ENCODE measurements around the gene DEPDC5. TPM values are rescaled to one million over a fixed set of nuclear protein-coding genes. Genes with fewer than 3 reads are reported as not detected.

The DEPDC5 gene
- total RNA-seq, 1 experiment from 2014 or later, result 16.7 TPM

- H3K4me3 ChIP-seq, result no peak overlapping the region
- H3K4me1 ChIP-seq, result no peaks in the 10 kb centered on the region
- no peak overlapping the region for H3K27ac ChIP-seq
- H3K9me3 ChIP-seq (replicated peaks), result no peaks in the 10 kb centered on the region
- H3K27me3 ChIP-seq, result no peaks in the 10 kb centered on the region
- H3K36me3 ChIP-seq, result peaks cover 3% of the 10 kb centered on the region; the same call in 1 of the 2 replicates
- DNase-seq, result no peak
These were observed 117.1 kb downstream of the DEPDC5 start for GRCh38 chr22:31870890-31871289.

GRCh38 chr22:31871480-31871879 lies 117.7 kb downstream of the DEPDC5 start:
- no peak for DNase-seq
- Histone ChIP-seq H3K27me3 (no peaks in the 10 kb centered on the region), H3K4me3 (no peak overlapping the region), H3K4me1 (no peaks in the 10 kb centered on the region), H3K27ac (no peak overlapping the region), H3K36me3 (peaks cover 3% of the 10 kb centered on the region; the same call in 1 of the 2 replicates), H3K9me3 (replicated peaks) (no peaks in the 10 kb centered on the region)

GRCh38 chr22:31872209-31872608 lies 118.4 kb downstream of the DEPDC5 start:
- Histone ChIP-seq H3K27ac (no peak overlapping the region), H3K4me3 (no peak overlapping the region), H3K27me3 (no peaks in the 10 kb centered on the region), H3K4me1 (no peaks in the 10 kb centered on the region), H3K9me3 (replicated peaks) (no peaks in the 10 kb centered on the region), H3K36me3 (peaks cover 3% of the 10 kb centered on the region; the same call in 1 of the 2 replicates)
- DNase-seq, result no peak

- Histone ChIP-seq H3K27ac (no peak overlapping the region), H3K27me3 (no peaks in the 10 kb centered on the region), H3K9me3 (replicated peaks) (no peaks in the 10 kb centered on the region), H3K36me3 (peaks cover 3% of the 10 kb centered on the region; the same call in 1 of the 2 replicates), H3K4me1 (no peaks in the 10 kb centered on the region), H3K4me3 (no peak overlapping the region)
- DNase-seq, result no peak
These were observed 121.0 kb downstream of the DEPDC5 start for GRCh38 chr22:31874821-31875220.

- Histone ChIP-seq H3K27me3 (no peaks in the 10 kb centered on the region), H3K4me3 (no peak overlapping the region), H3K27ac (no peak overlapping the region), H3K9me3 (replicated peaks) (no peaks in the 10 kb centered on the region), H3K4me1 (no peaks in the 10 kb centered on the region), H3K36me3 (peaks cover 3% of the 10 kb centered on the region; the same call in 1 of the 2 replicates)
- DNase-seq, result no peak
These were observed 122.5 kb downstream of the DEPDC5 start for GRCh38 chr22:31876156-31876920.

GRCh38 chr22:31879585-31879984 lies 125.8 kb downstream of the DEPDC5 start:
- Histone ChIP-seq H3K36me3 (peaks cover 2% of the 10 kb centered on the region; the same call in 1 of the 2 replicates), H3K9me3 (replicated peaks) (no peaks in the 10 kb centered on the region), H3K27ac (no peak overlapping the region), H3K4me1 (no peaks in the 10 kb centered on the region), H3K4me3 (no peak overlapping the region), H3K27me3 (no peaks in the 10 kb centered on the region)
- DNase-seq, result no peak

- H3K36me3 ChIP-seq, result no peaks in the 10 kb centered on the region; the same call in 1 of the 2 replicates
- DNase-seq, result no peak
- H3K27me3 ChIP-seq, result no peaks in the 10 kb centered on the region
- H3K9me3 ChIP-seq (replicated peaks), result no peaks in the 10 kb centered on the region
- H3K27ac ChIP-seq, result no peak overlapping the region
- H3K4me3 ChIP-seq, result no peak overlapping the region
- no peaks in the 10 kb centered on the region for H3K4me1 ChIP-seq
These were observed 127.4 kb downstream of the DEPDC5 start for GRCh38 chr22:31881200-31881599.

- Histone ChIP-seq H3K9me3 (replicated peaks) (no peaks in the 10 kb centered on the region), H3K36me3 (no peaks in the 10 kb centered on the region), H3K4me1 (no peaks in the 10 kb centered on the region), H3K27ac (no peak overlapping the region), H3K4me3 (no peak overlapping the region), H3K27me3 (no peaks in the 10 kb centered on the region)
- DNase-seq, result no peak
These were observed 128.0 kb downstream of the DEPDC5 start for GRCh38 chr22:31881865-31882264.

GRCh38 chr22:31882971-31883370 lies 129.2 kb downstream of the DEPDC5 start:
- DNase-seq, result no peak
- no peaks in the 10 kb centered on the region for H3K9me3 ChIP-seq (replicated peaks)
- no peak overlapping the region for H3K27ac ChIP-seq
- no peaks in the 10 kb centered on the region for H3K27me3 ChIP-seq
- no peaks in the 10 kb centered on the region for H3K4me1 ChIP-seq
- H3K36me3 ChIP-seq, result no peaks in the 10 kb centered on the region
- no peak overlapping the region for H3K4me3 ChIP-seq

- Histone ChIP-seq H3K27ac (no peak overlapping the region), H3K4me1 (no peaks in the 10 kb centered on the region), H3K9me3 (replicated peaks) (no peaks in the 10 kb centered on the region), H3K27me3 (no peaks in the 10 kb centered on the region), H3K36me3 (no peaks in the 10 kb centered on the region), H3K4me3 (no peak overlapping the region)
- DNase-seq, result no peak
These were observed 130.2 kb downstream of the DEPDC5 start for GRCh38 chr22:31883989-31884388.

- Histone ChIP-seq H3K27me3 (no peaks in the 10 kb centered on the region), H3K36me3 (no peaks in the 10 kb centered on the region; the same call in 1 of the 2 replicates), H3K4me3 (no peak overlapping the region), H3K27ac (no peak overlapping the region), H3K4me1 (peaks cover 11% of the 10 kb centered on the region; the same call in 1 of the 2 replicates), H3K9me3 (replicated peaks) (no peaks in the 10 kb centered on the region)
- DNase-seq, result no peak
These were observed 137.7 kb downstream of the DEPDC5 start for GRCh38 chr22:31891366-31892079.

GRCh38 chr22:31892080-31892433 lies 138.2 kb downstream of the DEPDC5 start:
- H3K4me1 ChIP-seq, result peaks cover 11% of the 10 kb centered on the region; the same call in 1 of the 2 replicates
- H3K36me3 ChIP-seq, result no peaks in the 10 kb centered on the region; the same call in 1 of the 2 replicates
- DNase-seq, result no peak
- no peak overlapping the region for H3K27ac ChIP-seq
- no peaks in the 10 kb centered on the region for H3K9me3 ChIP-seq (replicated peaks)
- no peaks in the 10 kb centered on the region for H3K27me3 ChIP-seq
- H3K4me3 ChIP-seq, result no peak overlapping the region

- Histone ChIP-seq H3K36me3 (no peaks in the 10 kb centered on the region; the same call in 1 of the 2 replicates), H3K27me3 (no peaks in the 10 kb centered on the region), H3K4me3 (no peak overlapping the region), H3K9me3 (replicated peaks) (no peaks in the 10 kb centered on the region), H3K27ac (no peak overlapping the region), H3K4me1 (peaks cover 11% of the 10 kb centered on the region; the same call in 1 of the 2 replicates)
- DNase-seq, result peak; percentile 73 to 85
These were observed 139.6 kb downstream of the DEPDC5 start for GRCh38 chr22:31893460-31893859.

- Histone ChIP-seq H3K4me1 (peaks cover 11% of the 10 kb centered on the region; the same call in 1 of the 2 replicates), H3K4me3 (no peak overlapping the region), H3K27ac (no peak overlapping the region), H3K36me3 (no peaks in the 10 kb centered on the region; the same call in 1 of the 2 replicates), H3K9me3 (replicated peaks) (no peaks in the 10 kb centered on the region), H3K27me3 (no peaks in the 10 kb centered on the region)
- no peak for DNase-seq
These were observed 141.7 kb downstream of the DEPDC5 start for GRCh38 chr22:31895411-31896123.

- no peaks in the 10 kb centered on the region; the same call in 1 of the 2 replicates for H3K36me3 ChIP-seq
These were observed 142.7 kb downstream of the DEPDC5 start for GRCh38 chr22:31896472-31896871.

More at GRCh38 chr22:31896472-31896871, 142.7 kb downstream of the DEPDC5 start:
- Histone ChIP-seq H3K27me3 (no peaks in the 10 kb centered on the region), H3K9me3 (replicated peaks) (no peaks in the 10 kb centered on the region), H3K27ac (no peak overlapping the region), H3K4me3 (no peak overlapping the region), H3K4me1 (peaks cover 11% of the 10 kb centered on the region; the same call in 1 of the 2 replicates)
- DNase-seq, result no peak
